HepG2 (cell line): ENCODE measurements around the gene ATP6V1G2. TPM values are rescaled to one million over a fixed set of nuclear protein-coding genes. Genes with fewer than 3 reads are reported as not detected.
A peak's percentile ranks its signal among the peaks of the same experiment; 100 is the strongest.

ENCODE experiments used
- ATF7 ChIP-seq, 2 experiments: fragments of 450-650 bp in 1 of 2; sonication (generic) in 1 of 2; formaldehyde crosslinking in 1 of 2; IDR thresholded peaks; 2 replicates each; pipeline versions ENCODE4 v1.4.0 to v1.6.1; 2016 to 2020; ENCODE audit warnings: antibody characterized with exemption in 1 of 2, mild to moderate bottlenecking in 1 of 2, missing genetic modification reagents in 1 of 2
- ATRX ChIP-seq: sonication (generic); formaldehyde crosslinking; IDR thresholded peaks from 2 replicates; pipeline ENCODE4 v1.4.0; 2020; ENCODE audit warnings: missing genetic modification reagents, borderline replicate concordance
- CCAR2 ChIP-seq: fragments of 200-400 bp; formaldehyde crosslinking; optimal IDR thresholded peaks from 2 replicates; pipeline ENCODE3; 2018; ENCODE audit warnings: low read depth, mild to moderate bottlenecking, low read length, moderate library complexity
- CREBL2 ChIP-seq: sonication (generic); formaldehyde crosslinking; IDR thresholded peaks from 2 replicates; pipeline ENCODE4 v1.8.1; 2023; ENCODE audit warnings: missing genetic modification reagents, mild to moderate bottlenecking, borderline replicate concordance
- DMAP1 ChIP-seq: IDR thresholded peaks from 2 replicates; pipeline ENCODE4 v1.6.1; 2016
- ETV5 ChIP-seq: IDR thresholded peaks from 2 replicates; pipeline ENCODE4 v1.6.1; 2018; ENCODE audit warnings: missing biosample characterization, missing genetic modification reagents, inconsistent platforms, borderline replicate concordance
- FOXK1 ChIP-seq: sonication (generic); formaldehyde crosslinking; IDR thresholded peaks from 2 replicates; pipeline ENCODE4 v1.4.0; 2020; ENCODE audit warnings: low read depth, missing genetic modification reagents, borderline replicate concordance
- FUBP1 ChIP-seq: sonication (generic); formaldehyde crosslinking; IDR thresholded peaks from 2 replicates; pipeline ENCODE4 v1.5.1; 2020; ENCODE audit warnings: missing genetic modification reagents, mild to moderate bottlenecking, borderline replicate concordance
- GATAD2A ChIP-seq: IDR thresholded peaks from 2 replicates; pipeline ENCODE4 v1.6.1; 2016
- HMG20A ChIP-seq: IDR thresholded peaks from 2 replicates; pipeline ENCODE4 v1.6.1; 2016; ENCODE audit warnings: borderline replicate concordance
- HNF4A ChIP-seq: sonication (generic); formaldehyde crosslinking; IDR thresholded peaks from 2 replicates; pipeline ENCODE4 v1.4.0; 2020; ENCODE audit warnings: missing genetic modification reagents
- IRF2 ChIP-seq: IDR thresholded peaks from 2 replicates; pipeline ENCODE4 v1.6.1; 2018; ENCODE audit warnings: missing genetic modification reagents, missing compliant biosample characterization
- KAT7 ChIP-seq: IDR thresholded peaks from 2 replicates; pipeline ENCODE4 v1.6.1; 2018; ENCODE audit warnings: borderline replicate concordance, missing compliant biosample characterization
- KDM3A ChIP-seq: IDR thresholded peaks from 2 replicates; pipeline ENCODE4 v1.6.1; 2018; ENCODE audit warnings: low read depth, missing compliant biosample characterization
- NCOR1 ChIP-seq: fragments of 200-600 bp; sonication (generic); IDR thresholded peaks from 2 replicates; pipeline ENCODE4 v1.7.0; 2017; ENCODE audit warnings: antibody characterized with exemption, low read length, borderline replicate concordance
- POGZ ChIP-seq: sonication (generic); formaldehyde crosslinking; IDR thresholded peaks from 2 replicates; pipeline ENCODE4 v1.4.0; 2020; ENCODE audit warnings: mild to moderate bottlenecking, missing genetic modification reagents
- REL ChIP-seq: sonication (generic); formaldehyde crosslinking; conservative IDR thresholded peaks from 2 replicates; pipeline ENCODE4 v1.8.0; 2022; ENCODE audit warnings: mild to moderate bottlenecking, missing genetic modification reagents, moderate library complexity
- SUZ12 ChIP-seq: fragments of 150-350 bp; IDR thresholded peaks from 2 replicates; pipeline ENCODE4 v1.6.1; 2014; ENCODE audit warnings: low read depth, low read length
- THAP7 ChIP-seq: sonication (generic); formaldehyde crosslinking; IDR thresholded peaks from 2 replicates; pipeline ENCODE4 v1.8.1; 2023; ENCODE audit warnings: mild to moderate bottlenecking, missing genetic modification reagents
- TSC22D2 ChIP-seq: sonication (generic); formaldehyde crosslinking; IDR thresholded peaks from 2 replicates; pipeline ENCODE4 v1.5.1; 2020; ENCODE audit warnings: missing genetic modification reagents, mild to moderate bottlenecking, borderline replicate concordance
- ZFP1 ChIP-seq: IDR thresholded peaks from 2 replicates; pipeline ENCODE4 v1.6.1; 2016
- ZFP41 ChIP-seq: sonication (generic); formaldehyde crosslinking; IDR thresholded peaks from 2 replicates; pipeline ENCODE4 v1.4.0; 2020; ENCODE audit warnings: mild to moderate bottlenecking, missing genetic modification reagents, borderline replicate concordance
- ZFY ChIP-seq: sonication (generic); formaldehyde crosslinking; IDR thresholded peaks from 2 replicates; pipeline ENCODE4 v1.4.0; 2020; ENCODE audit warnings: missing genetic modification reagents
- ZNF367 ChIP-seq: sonication (generic); formaldehyde crosslinking; IDR thresholded peaks from 2 replicates; pipeline ENCODE4 v1.4.0; 2020; ENCODE audit warnings: missing genetic modification reagents, borderline replicate concordance
- ZNF510 ChIP-seq: sonication (generic); formaldehyde crosslinking; IDR thresholded peaks from 2 replicates; pipeline ENCODE4 v1.4.0; 2020; ENCODE audit warnings: low read depth, mild to moderate bottlenecking, missing genetic modification reagents
- ZNF737 ChIP-seq: sonication (generic); formaldehyde crosslinking; IDR thresholded peaks from 2 replicates; pipeline ENCODE4 v1.5.0; 2020; ENCODE audit warnings: missing genetic modification reagents, mild to moderate bottlenecking, borderline replicate concordance
- ZNF766 ChIP-seq: sonication (generic); formaldehyde crosslinking; IDR thresholded peaks from 2 replicates; pipeline ENCODE4 v1.5.0; 2020; ENCODE audit warnings: missing genetic modification reagents, borderline replicate concordance
- ZSCAN22 ChIP-seq: sonication (generic); formaldehyde crosslinking; IDR thresholded peaks from 2 replicates; pipeline ENCODE4 v1.4.0; 2020; ENCODE audit warnings: mild to moderate bottlenecking, missing genetic modification reagents
- polyA plus RNA-seq, 8 experiments: library from polyadenylated mRNA; depleted of rRNA in 3 of 8; stranded (reverse) in 7 of 8; unstranded in 1 of 8; fragments of >200 nt; fragmentation: Illumina TruSeq in 4 of 8; extraction: Trizol in 4 of 8; gene quantifications; 2 replicates each; pipeline versions ENCODE4 v1.2.1 to v1.2.3, GENCODE V29; 2011 to 2016; ENCODE audit warnings: low read depth in 4 of 8, missing spikeins in 1 of 8, mixed read lengths in 1 of 8; ENCODE audit not compliant: insufficient read depth in 1 of 8
- total RNA-seq, 5 experiments: library from RNA; depleted of rRNA; stranded (reverse); fragments of >200 nt; fragmentation: Illumina TruSeq; extraction: Trizol; gene quantifications; 2 replicates each; pipeline ENCODE4 v1.2.3, GENCODE V29; 2016; ENCODE audit warnings: low read depth in 1 of 5
- TF ChIP-seq, protein P1 (sequence below): sonication (generic); formaldehyde crosslinking; IDR thresholded peaks from 2 replicates; pipeline ENCODE4 v1.5.0; 2020; ENCODE audit warnings: mild to moderate bottlenecking, low read depth, missing genetic modification reagents, borderline replicate concordance
- TF ChIP-seq, protein P2 (sequence below): IDR thresholded peaks from 2 replicates; pipeline ENCODE4 v1.6.1; 2012; ENCODE audit warnings: inconsistent platforms

ATP6V1G2 gene
- total and polyA plus RNA-seq, 2 of the 13 experiments (the other 11 are each of a cell fraction or from before 2014, with no cell fraction given), result 0.27 to 0.83 TPM

- no peak for TF ChIP-seq FUBP1 (CRISPR knock-in tag)
- TF ChIP-seq THAP7, result no peak
- peak; percentile 90; the same call in 1 of the 2 replicates for TF ChIP-seq TSC22D2 (CRISPR knock-in tag)
- TF ChIP-seq FOXK1 (CRISPR knock-in tag), result 0 out of 2 replicates have a peak, but pooled peaks have one; percentile 49
- TF ChIP-seq ATRX, result no peak
- no peak; the same call in 1 of the 2 replicates for TF ChIP-seq KAT7 (CRISPR knock-in tag)
- TF ChIP-seq CREBL2 (CRISPR knock-in tag), result no peak
- TF ChIP-seq GATAD2A, result peak; percentile 56; the same call in 1 of the 2 replicates
- TF ChIP-seq, protein P1, sequence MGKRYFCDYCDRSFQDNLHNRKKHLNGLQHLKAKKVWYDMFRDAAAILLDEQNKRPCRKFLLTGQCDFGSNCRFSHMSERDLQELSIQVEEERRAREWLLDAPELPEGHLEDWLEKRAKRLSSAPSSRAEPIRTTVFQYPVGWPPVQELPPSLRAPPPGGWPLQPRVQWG (CRISPR knock-in tag), result no peak
- no peak for TF ChIP-seq ZNF510 (CRISPR knock-in tag)
- TF ChIP-seq KDM3A, result peak; percentile 84; the same call in 1 of the 2 replicates
- TF ChIP-seq, protein P2, sequence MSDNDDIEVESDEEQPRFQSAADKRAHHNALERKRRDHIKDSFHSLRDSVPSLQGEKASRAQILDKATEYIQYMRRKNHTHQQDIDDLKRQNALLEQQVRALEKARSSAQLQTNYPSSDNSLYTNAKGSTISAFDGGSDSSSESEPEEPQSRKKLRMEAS, result 0 out of 2 replicates have a peak, but pooled peaks have one; percentile 31
- TF ChIP-seq ETV5 (CRISPR knock-in tag), result no peak; the same call in 1 of the 2 replicates
- TF ChIP-seq REL, result no peak
- no peak for TF ChIP-seq NCOR1
- no peak for TF ChIP-seq ZNF737 (CRISPR knock-in tag)
- no peak for TF ChIP-seq HMG20A (CRISPR knock-in tag)
- no peak for TF ChIP-seq SUZ12
- no peak; the same call in 1 of the 2 replicates for TF ChIP-seq ZFP1 (CRISPR knock-in tag)
- no peak for TF ChIP-seq ZNF367 (CRISPR knock-in tag)
- no peak for TF ChIP-seq CCAR2
- no peak for TF ChIP-seq POGZ (CRISPR knock-in tag)
- TF ChIP-seq ZFY (CRISPR knock-in tag), result no peak
- TF ChIP-seq HNF4A, result no peak
- TF ChIP-seq DMAP1 (CRISPR knock-in tag), result no peak
- no peak for TF ChIP-seq ZFP41 (CRISPR knock-in tag)
- no peak for TF ChIP-seq ATF7 (IDR thresholded peaks at IDR 0.05)
- TF ChIP-seq ATF7 (CRISPR knock-in tag; IDR thresholded peaks at IDR 0.05), result no peak
- no peak for TF ChIP-seq ZSCAN22 (CRISPR knock-in tag)
- no peak for TF ChIP-seq ZNF766 (CRISPR knock-in tag)
- peak; percentile 76; the same call in 1 of the 2 replicates for TF ChIP-seq IRF2 (CRISPR knock-in tag)
Observed at GRCh38 chr6:31546339-31546957, at the start of gene ATP6V1G2 (continued).
